ENCODE measurements around the gene EDDM13.

GRCh38 chr19:56312787-56313657 lies 40.5 kb downstream of the EDDM13 start:
- no peak for TF ChIP-seq SRF (IDR thresholded peaks at IDR 0.05; ENCODE audit: low read depth, low read length)
- no peak for TF ChIP-seq CTCF (IDR thresholded peaks at IDR 0.05; ENCODE audit: control extremely low read depth in 1 of 3, insufficient read depth in 1 of 3, low read depth in 1 of 3, low read length in 3 of 3)
- no peak for TF ChIP-seq CHD1 (IDR thresholded peaks at IDR 0.05; ENCODE audit: low read depth, low read length)
- TF ChIP-seq TAF7 (optimal IDR thresholded peaks at IDR 0.05; ENCODE audit: borderline replicate concordance, low read depth, low read length) = no peak
- TF ChIP-seq POLR2AphosphoS5 (IDR thresholded peaks at IDR 0.05; ENCODE audit: low read depth, low read length) = no peak
- no peak for TF ChIP-seq HDAC6 (IDR thresholded peaks at IDR 0.05; ENCODE audit: low read depth, low read length)
- TF ChIP-seq TCF12 (IDR thresholded peaks at IDR 0.05; ENCODE audit: low read depth, low read length) = no peak
- TF ChIP-seq POLR2A (IDR thresholded peaks at IDR 0.05; ENCODE audit: control extremely low read depth in 1 of 2, low read depth in 2 of 2, low read length in 2 of 2) = no peak
- no peak for TF ChIP-seq MAX (IDR thresholded peaks at IDR 0.05)
- no peak for TF ChIP-seq TEAD4 (IDR thresholded peaks at IDR 0.05; ENCODE audit: low read depth, low read length)
- TF ChIP-seq CHD2 (IDR thresholded peaks at IDR 0.05; ENCODE audit: low read length) = no peak
- no peak for TF ChIP-seq USF2 (IDR thresholded peaks at IDR 0.05; ENCODE audit: low read length)
